Measurements from ENCODE around the gene RPS19.

The RPS19 gene

GRCh38 chr19:41853768-41854167, 6.3 kb upstream of the RPS19 start:
- no peaks in the 10 kb centered on the region for H3K9me3 ChIP-seq (ENCODE audit: control insufficient read depth in 1 of 2, low read length in 2 of 2)
- no peak overlapping the region for H3K4me3 ChIP-seq (ENCODE audit: low read depth in 1 of 2, low read length in 2 of 2)
- peaks cover 6 to 7% of the 10 kb centered on the region in 2 donors for H3K27me3 ChIP-seq (ENCODE audit: control insufficient read depth in 1 of 2, insufficient read depth in 2 of 2, low read length in 2 of 2)
- no peaks in the 10 kb centered on the region for H3K4me1 ChIP-seq (ENCODE audit: control insufficient read depth in 1 of 2, insufficient read depth in 2 of 2, low read length in 2 of 2)
- H3K27ac ChIP-seq (ENCODE audit: low read depth, low read length) = no peak overlapping the region
- no peak overlapping the region for H3K9ac ChIP-seq (ENCODE audit: low read depth in 1 of 2, low read length in 2 of 2)
- H3K36me3 ChIP-seq (ENCODE audit: control insufficient read depth in 1 of 2, insufficient read depth in 2 of 2, low read length in 2 of 2) = no peaks in the 10 kb centered on the region

GRCh38 chr19:41859213-41859617, 840 bp upstream of the RPS19 start:
- H3K27me3 ChIP-seq (ENCODE audit: control insufficient read depth in 1 of 2, insufficient read depth in 2 of 2, low read length in 2 of 2) = peaks cover 0 to under 1% of the 10 kb centered on the region in 2 donors
- H3K9me3 ChIP-seq (ENCODE audit: control insufficient read depth in 1 of 2, low read length in 2 of 2) = no peaks in the 10 kb centered on the region
- peaks cover 30 to 40% of the 10 kb centered on the region in 2 donors for H3K4me1 ChIP-seq (ENCODE audit: control insufficient read depth in 1 of 2, insufficient read depth in 2 of 2, low read length in 2 of 2)
- H3K4me3 ChIP-seq (ENCODE audit: low read depth in 1 of 2, low read length in 2 of 2) = peak overlapping the region; percentile 47 to 96
- peaks cover 27 to 32% of the 10 kb centered on the region in 2 donors for H3K36me3 ChIP-seq (ENCODE audit: control insufficient read depth in 1 of 2, insufficient read depth in 2 of 2, low read length in 2 of 2)
- H3K9ac ChIP-seq (ENCODE audit: low read depth in 1 of 2, low read length in 2 of 2) = peak overlapping the region in 1 of 2 donors; percentile 38
- H3K27ac ChIP-seq (ENCODE audit: low read depth, low read length) = no peak overlapping the region

- Histone ChIP-seq H3K27ac (ENCODE audit: low read depth, low read length) (peak overlapping the region; percentile 91), H3K4me3 (ENCODE audit: low read depth in 1 of 2, low read length in 2 of 2) (peak overlapping the region; percentile 90 to 96), H3K4me1 (ENCODE audit: control insufficient read depth in 1 of 2, insufficient read depth in 2 of 2, low read length in 2 of 2) (peaks cover 42 to 52% of the 10 kb centered on the region in 2 donors), H3K36me3 (ENCODE audit: control insufficient read depth in 1 of 2, insufficient read depth in 2 of 2, low read length in 2 of 2) (peaks cover 37 to 45% of the 10 kb centered on the region in 2 donors), H3K27me3 (ENCODE audit: control insufficient read depth in 1 of 2, insufficient read depth in 2 of 2, low read length in 2 of 2) (no peaks in the 10 kb centered on the region), H3K9ac (ENCODE audit: low read depth in 1 of 2, low read length in 2 of 2) (peak overlapping the region; percentile 83 to 95), H3K9me3 (ENCODE audit: control insufficient read depth in 1 of 2, low read length in 2 of 2) (no peaks in the 10 kb centered on the region)
These were observed 512 bp downstream of the RPS19 start for GRCh38 chr19:41860419-41861115.

GRCh38 chr19:41861116-41861768, 1.2 kb downstream of the RPS19 start:
- no peaks in the 10 kb centered on the region for H3K27me3 ChIP-seq (ENCODE audit: control insufficient read depth in 1 of 2, insufficient read depth in 2 of 2, low read length in 2 of 2)
- no peak overlapping the region for H3K27ac ChIP-seq (ENCODE audit: low read depth, low read length)
- H3K36me3 ChIP-seq (ENCODE audit: control insufficient read depth in 1 of 2, insufficient read depth in 2 of 2, low read length in 2 of 2) = peaks cover 39 to 46% of the 10 kb centered on the region in 2 donors
- H3K9me3 ChIP-seq (ENCODE audit: control insufficient read depth in 1 of 2, low read length in 2 of 2) = no peaks in the 10 kb centered on the region
- peaks cover 45 to 54% of the 10 kb centered on the region in 2 donors for H3K4me1 ChIP-seq (ENCODE audit: control insufficient read depth in 1 of 2, insufficient read depth in 2 of 2, low read length in 2 of 2)
- peak overlapping the region; percentile 90 to 96 for H3K4me3 ChIP-seq (ENCODE audit: low read depth in 1 of 2, low read length in 2 of 2)
- H3K9ac ChIP-seq (ENCODE audit: low read depth in 1 of 2, low read length in 2 of 2) = peak overlapping the region; percentile 83 to 95

- peaks cover 49 to 60% of the 10 kb centered on the region in 2 donors for H3K4me1 ChIP-seq (ENCODE audit: control insufficient read depth in 1 of 2, insufficient read depth in 2 of 2, low read length in 2 of 2)
- peak overlapping the region; percentile 83 to 95 for H3K9ac ChIP-seq (ENCODE audit: low read depth in 1 of 2, low read length in 2 of 2)
- H3K27me3 ChIP-seq (ENCODE audit: control insufficient read depth in 1 of 2, insufficient read depth in 2 of 2, low read length in 2 of 2) = no peaks in the 10 kb centered on the region
- H3K9me3 ChIP-seq (ENCODE audit: control insufficient read depth in 1 of 2, low read length in 2 of 2) = no peaks in the 10 kb centered on the region
- H3K27ac ChIP-seq (ENCODE audit: low read depth, low read length) = no peak overlapping the region
- H3K36me3 ChIP-seq (ENCODE audit: control insufficient read depth in 1 of 2, insufficient read depth in 2 of 2, low read length in 2 of 2) = peaks cover 42 to 48% of the 10 kb centered on the region in 2 donors
- peak overlapping the region; percentile 90 to 96 for H3K4me3 ChIP-seq (ENCODE audit: low read depth in 1 of 2, low read length in 2 of 2)
These were observed 1.8 kb downstream of the RPS19 start for GRCh38 chr19:41861846-41862245.

- H3K36me3 ChIP-seq (ENCODE audit: control insufficient read depth in 1 of 2, insufficient read depth in 2 of 2, low read length in 2 of 2) = peaks cover 42 to 48% of the 10 kb centered on the region in 2 donors
- H3K4me3 ChIP-seq (ENCODE audit: low read depth in 1 of 2, low read length in 2 of 2) = peak overlapping the region; percentile 16 to 96
- H3K9me3 ChIP-seq (ENCODE audit: control insufficient read depth in 1 of 2, low read length in 2 of 2) = no peaks in the 10 kb centered on the region
- no peak overlapping the region for H3K27ac ChIP-seq (ENCODE audit: low read depth, low read length)
- peaks cover 49 to 66% of the 10 kb centered on the region in 2 donors for H3K4me1 ChIP-seq (ENCODE audit: control insufficient read depth in 1 of 2, insufficient read depth in 2 of 2, low read length in 2 of 2)
- no peaks in the 10 kb centered on the region for H3K27me3 ChIP-seq (ENCODE audit: control insufficient read depth in 1 of 2, insufficient read depth in 2 of 2, low read length in 2 of 2)
- H3K9ac ChIP-seq (ENCODE audit: low read depth in 1 of 2, low read length in 2 of 2) = peak overlapping the region; percentile 2 to 95
These were observed 2.5 kb downstream of the RPS19 start for GRCh38 chr19:41862445-41862986.

- H3K27ac ChIP-seq (ENCODE audit: low read depth, low read length) = no peak overlapping the region
- peaks cover 42 to 48% of the 10 kb centered on the region in 2 donors for H3K36me3 ChIP-seq (ENCODE audit: control insufficient read depth in 1 of 2, insufficient read depth in 2 of 2, low read length in 2 of 2)
- peaks cover 58 to 74% of the 10 kb centered on the region in 2 donors for H3K4me1 ChIP-seq (ENCODE audit: control insufficient read depth in 1 of 2, insufficient read depth in 2 of 2, low read length in 2 of 2)
These were observed 3.3 kb downstream of the RPS19 start for GRCh38 chr19:41863209-41863931.

GRCh38 chr19:41864374-41864773, 4.3 kb downstream of the RPS19 start:
- no peaks in the 10 kb centered on the region for H3K9me3 ChIP-seq (ENCODE audit: control insufficient read depth in 1 of 2, low read length in 2 of 2)
- peaks cover 45 to 58% of the 10 kb centered on the region in 2 donors for H3K36me3 ChIP-seq (ENCODE audit: control insufficient read depth in 1 of 2, insufficient read depth in 2 of 2, low read length in 2 of 2)
- no peaks in the 10 kb centered on the region for H3K27me3 ChIP-seq (ENCODE audit: control insufficient read depth in 1 of 2, insufficient read depth in 2 of 2, low read length in 2 of 2)
- no peak overlapping the region for H3K4me3 ChIP-seq (ENCODE audit: low read depth in 1 of 2, low read length in 2 of 2)
- H3K27ac ChIP-seq (ENCODE audit: low read depth, low read length) = no peak overlapping the region
- H3K4me1 ChIP-seq (ENCODE audit: control insufficient read depth in 1 of 2, insufficient read depth in 2 of 2, low read length in 2 of 2) = peaks cover 68 to 79% of the 10 kb centered on the region in 2 donors
- no peak overlapping the region for H3K9ac ChIP-seq (ENCODE audit: low read depth in 1 of 2, low read length in 2 of 2)

More at GRCh38 chr19:41863209-41863931, 3.3 kb downstream of the RPS19 start:
- H3K9me3 ChIP-seq (ENCODE audit: control insufficient read depth in 1 of 2, low read length in 2 of 2) = no peaks in the 10 kb centered on the region
- no peaks in the 10 kb centered on the region for H3K27me3 ChIP-seq (ENCODE audit: control insufficient read depth in 1 of 2, insufficient read depth in 2 of 2, low read length in 2 of 2)
- H3K9ac ChIP-seq (ENCODE audit: low read depth in 1 of 2, low read length in 2 of 2) = no peak overlapping the region
- H3K4me3 ChIP-seq (ENCODE audit: low read depth in 1 of 2, low read length in 2 of 2) = no peak overlapping the region

- H3K4me1 ChIP-seq (ENCODE audit: control insufficient read depth in 1 of 2, insufficient read depth in 2 of 2, low read length in 2 of 2) = peaks cover 77 to 85% of the 10 kb centered on the region in 2 donors
- no peaks in the 10 kb centered on the region for H3K27me3 ChIP-seq (ENCODE audit: control insufficient read depth in 1 of 2, insufficient read depth in 2 of 2, low read length in 2 of 2)
- H3K36me3 ChIP-seq (ENCODE audit: control insufficient read depth in 1 of 2, insufficient read depth in 2 of 2, low read length in 2 of 2) = peaks cover 51 to 64% of the 10 kb centered on the region in 2 donors
- no peaks in the 10 kb centered on the region for H3K9me3 ChIP-seq (ENCODE audit: control insufficient read depth in 1 of 2, low read length in 2 of 2)
- H3K9ac ChIP-seq (ENCODE audit: low read depth in 1 of 2, low read length in 2 of 2) = no peak overlapping the region
- no peak overlapping the region for H3K27ac ChIP-seq (ENCODE audit: low read depth, low read length)
- H3K4me3 ChIP-seq (ENCODE audit: low read depth in 1 of 2, low read length in 2 of 2) = no peak overlapping the region
These were observed 6.2 kb downstream of the RPS19 start for GRCh38 chr19:41866284-41866683.

Measured in duodenal mucosa (tissue), 2 donors.